GM12801 (cell line): Measurements from ENCODE around the gene SMAD5.

Experiments
- CTCF ChIP-seq: IDR thresholded peaks from one replicate; pipeline ENCODE4 v1.5.1; 2011; ENCODE audit warnings: control low read depth; ENCODE audit not compliant: insufficient read length; ENCODE audit errors: extremely low read depth

Gene SMAD5

GRCh38 chr5:136143763-136144162, 11.1 kb downstream of the SMAD5 start:
- TF ChIP-seq CTCF: no peak

GRCh38 chr5:136145030-136145429, 12.4 kb downstream of the SMAD5 start:
- no peak for TF ChIP-seq CTCF

- no peak for TF ChIP-seq CTCF
These were observed 13.6 kb downstream of the SMAD5 start for GRCh38 chr5:136146201-136146600.

GRCh38 chr5:136147632-136148031, 15.0 kb downstream of the SMAD5 start:
- no peak for TF ChIP-seq CTCF

GRCh38 chr5:136149891-136150290, 17.2 kb downstream of the SMAD5 start:
- TF ChIP-seq CTCF: no peak

GRCh38 chr5:136153581-136154236, 21.1 kb downstream of the SMAD5 start:
- no peak for TF ChIP-seq CTCF

GRCh38 chr5:136155078-136155477, 22.4 kb downstream of the SMAD5 start:
- no peak for TF ChIP-seq CTCF

GRCh38 chr5:136155761-136156160, 23.1 kb downstream of the SMAD5 start:
- no peak for TF ChIP-seq CTCF
